Putamen (tissue), 1 donor: ENCODE results near the gene KRTAP10-4.
"Not testable (repeated sequence)": the region's sequence is repeated elsewhere in the genome, so short reads cannot be mapped to it uniquely, and the experiment has no call there.

Source experiments
- DNase-seq: peaks from one replicate; pipeline ENCODE4 v3.0.0-alpha.2; 2016; ENCODE audit warnings: low spot score

KRTAP10-4 gene

DNA sequence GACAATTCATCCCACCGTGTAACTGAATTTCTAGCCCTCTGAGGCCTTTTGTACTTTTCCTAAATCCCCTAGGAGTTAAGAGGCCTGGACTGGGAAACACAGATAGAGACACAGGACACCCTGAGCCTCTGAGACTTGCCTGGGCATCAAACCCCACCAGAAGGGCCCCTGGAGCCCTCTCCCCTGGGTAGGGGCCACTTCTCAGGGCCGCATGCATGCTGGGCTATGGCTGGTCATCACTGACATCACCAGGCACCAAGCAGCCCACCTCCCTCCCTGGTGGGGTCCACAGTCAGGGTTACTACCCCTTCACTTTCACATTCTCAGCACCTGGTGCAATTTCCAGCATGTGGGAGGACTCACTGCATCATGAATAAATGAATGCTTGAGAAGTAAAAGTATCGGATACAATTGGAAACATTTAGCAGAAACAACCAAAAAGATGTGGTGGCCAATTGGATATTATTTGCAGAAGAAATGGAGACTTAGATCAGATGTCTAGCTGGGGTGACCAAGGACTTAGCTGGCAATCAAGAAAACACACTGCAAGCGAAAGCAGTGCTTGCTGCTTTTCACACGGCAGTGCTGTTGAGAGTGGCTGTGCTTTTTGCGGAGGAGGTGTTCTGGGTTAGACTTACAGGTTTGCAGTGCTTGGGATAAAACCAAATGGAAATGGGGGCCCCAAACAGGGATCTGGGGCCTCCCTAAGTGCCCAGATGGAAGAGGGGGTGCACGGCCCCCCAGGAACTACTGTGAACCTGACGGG lies 25.9 kb downstream of the KRTAP10-4 start:
- no peak for DNase-seq

- not testable (repeated sequence) for DNase-seq
These were observed 26.8 kb downstream of the KRTAP10-4 start, which contains the start of gene KRTAP10-7 for GRCh38 chr21:44600118-44600978. KRTAP10-7 (plus strand) TSS chr21:44600597; CDS start chr21:44600622, 25 bp downstream.

- DNase-seq: not testable (repeated sequence)
These were observed 27.6 kb downstream of the KRTAP10-4 start for GRCh38 chr21:44601091-44601490.

- DNase-seq: no peak
These were observed 28.3 kb downstream of the KRTAP10-4 start for GRCh38 chr21:44601596-44602462.

DNA sequence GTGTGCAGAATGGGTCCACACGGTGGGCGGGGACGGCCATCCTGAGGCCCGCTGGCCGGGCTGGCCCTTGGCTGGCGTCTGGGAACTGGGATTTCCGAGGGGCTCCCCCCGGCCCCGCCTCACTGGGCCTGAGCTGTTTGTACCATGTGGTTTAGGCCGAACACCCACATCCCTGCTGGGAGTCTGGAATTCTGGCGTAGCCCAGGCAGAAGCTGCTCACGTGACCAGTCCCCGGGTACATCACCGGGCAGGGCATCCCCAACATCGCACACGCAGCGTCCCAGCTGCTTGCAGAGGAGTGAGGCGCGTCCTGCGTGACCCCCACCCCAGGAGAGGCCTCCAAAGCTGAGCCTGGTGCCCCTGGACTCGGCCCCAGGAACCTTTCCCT lies 28.9 kb downstream of the KRTAP10-4 start:
- no peak for DNase-seq

DNA sequence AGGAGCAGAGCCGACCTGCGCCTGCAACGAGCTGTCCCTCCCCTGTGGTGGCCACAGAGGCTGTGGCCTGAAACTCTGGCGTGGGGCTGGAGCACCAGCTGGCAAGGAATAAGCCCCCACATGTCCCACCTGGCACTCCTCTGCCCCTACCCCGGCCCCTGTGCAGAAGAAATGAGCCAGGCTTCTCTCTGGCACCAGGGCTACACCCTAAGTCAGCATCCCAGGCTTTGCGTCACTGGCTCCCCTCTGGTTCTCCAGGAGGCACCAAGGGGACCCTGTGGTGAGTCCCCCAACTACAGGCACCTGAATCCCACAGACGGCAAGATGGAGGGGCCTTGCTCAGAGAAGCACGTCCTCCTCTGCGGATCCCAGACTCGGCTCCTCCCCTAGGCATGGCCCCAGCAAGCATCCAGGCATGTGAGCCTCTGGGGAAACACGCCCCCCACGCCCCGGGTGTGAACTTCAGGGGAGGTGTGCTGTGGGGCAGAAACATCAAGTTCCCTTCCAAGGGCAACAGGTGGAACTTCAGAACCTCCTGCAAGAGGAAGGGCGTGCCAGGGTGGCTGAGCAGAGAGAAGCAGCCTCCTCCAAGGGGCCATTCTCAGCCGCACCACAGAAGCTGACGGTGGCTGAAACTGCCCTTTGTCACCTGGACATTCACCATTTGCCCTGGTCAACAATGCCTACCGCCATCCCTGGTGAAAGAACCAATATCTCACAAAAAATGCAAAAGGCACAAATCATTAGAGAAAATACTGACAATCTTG lies 29.8 kb downstream of the KRTAP10-4 start:
- no peak for DNase-seq

DNA sequence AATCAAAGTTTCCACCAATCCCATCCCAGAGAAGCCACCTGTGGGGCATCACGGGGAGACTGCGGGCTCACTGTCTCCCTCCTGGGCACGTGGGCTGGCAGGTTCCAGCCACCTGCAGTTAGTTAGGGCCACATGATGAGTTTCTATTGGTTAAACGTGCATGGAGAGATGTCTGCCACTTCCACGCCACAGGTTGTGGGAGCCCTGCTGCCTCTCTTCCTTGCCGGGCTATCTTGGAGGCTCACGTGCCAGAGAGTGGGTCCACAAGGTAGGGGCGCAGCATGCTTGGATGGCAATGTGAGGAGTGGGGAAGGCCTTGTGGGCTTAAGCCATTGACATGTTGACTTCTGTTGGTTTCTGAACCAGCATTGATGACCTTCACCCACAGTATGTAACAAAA lies 30.4 kb downstream of the KRTAP10-4 start:
- no peak for DNase-seq

- DNase-seq: no peak
These were observed 33.0 kb downstream of the KRTAP10-4 start for GRCh38 chr21:44606495-44606894.

DNA sequence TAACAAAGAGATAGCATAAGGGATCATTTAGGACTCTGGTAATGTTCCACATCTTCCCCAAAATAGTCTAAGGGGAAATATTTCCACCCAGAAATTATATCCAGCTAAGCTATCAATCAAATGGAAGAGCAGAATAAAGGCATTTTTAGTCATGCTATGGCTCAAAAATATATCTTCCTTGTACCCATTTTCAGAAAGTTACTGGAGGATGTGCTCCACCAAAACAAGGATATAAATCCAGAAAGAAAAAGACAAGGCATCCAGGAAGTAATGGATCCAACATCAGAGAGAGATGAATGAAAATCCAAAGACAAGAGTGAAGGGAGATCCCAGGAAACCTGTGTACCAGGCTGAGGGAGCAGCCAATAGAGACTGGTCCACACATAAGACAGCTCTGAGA lies 35.7 kb downstream of the KRTAP10-4 start:
- no peak for DNase-seq

DNA sequence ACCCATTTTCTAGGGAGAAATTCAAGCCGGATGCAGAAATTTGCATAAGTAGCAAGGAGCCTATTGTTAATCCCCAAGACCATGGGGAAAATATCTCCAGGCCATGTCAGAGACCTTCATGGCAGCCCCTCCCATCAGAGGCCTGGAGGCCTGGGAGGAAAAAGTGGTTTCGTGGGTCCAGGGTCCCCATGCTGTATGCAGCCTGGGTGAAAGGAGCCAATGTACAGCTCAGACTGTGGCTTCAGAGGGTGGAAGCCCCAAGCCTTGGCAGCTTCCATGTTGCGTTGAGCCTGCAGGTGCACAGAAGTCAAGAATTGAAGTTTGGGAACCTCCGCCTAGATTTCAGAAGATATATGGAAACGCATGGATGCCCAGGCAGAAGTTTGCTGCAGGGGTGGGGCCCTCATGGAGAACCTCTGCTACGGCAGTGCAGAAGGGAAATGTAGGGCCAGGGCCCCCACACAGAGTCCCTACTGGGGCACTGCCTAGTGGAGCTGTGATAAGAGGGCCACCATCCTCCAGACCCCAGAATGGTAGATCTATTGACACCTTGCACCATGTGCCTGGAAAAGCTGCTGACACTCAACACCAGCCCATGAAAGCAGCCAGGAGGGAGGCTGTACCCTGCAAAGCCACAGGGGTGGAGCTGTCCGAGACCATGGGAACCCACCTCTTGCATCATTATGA lies 36.8 kb downstream of the KRTAP10-4 start:
- DNase-seq: not testable (repeated sequence)

DNA sequence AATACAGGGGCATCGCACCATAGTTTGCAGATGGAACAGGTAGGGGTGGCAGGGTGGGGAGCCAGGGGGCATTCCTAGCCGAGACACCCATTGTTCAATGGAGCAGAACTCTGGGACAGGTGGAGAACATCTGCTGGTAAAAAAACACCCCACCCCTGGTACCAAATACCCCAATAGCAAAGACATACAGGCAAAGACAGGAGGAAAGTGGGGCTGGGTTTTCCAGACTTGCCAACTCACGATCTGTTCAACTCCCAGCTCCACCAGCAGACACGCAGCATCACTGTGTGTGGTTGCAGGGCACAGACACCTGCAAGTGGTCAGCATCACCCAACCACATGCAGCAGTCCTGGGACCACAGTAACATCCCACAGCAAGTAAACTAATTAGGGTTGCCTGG lies 38.0 kb downstream of the KRTAP10-4 start:
- DNase-seq: no peak

DNA sequence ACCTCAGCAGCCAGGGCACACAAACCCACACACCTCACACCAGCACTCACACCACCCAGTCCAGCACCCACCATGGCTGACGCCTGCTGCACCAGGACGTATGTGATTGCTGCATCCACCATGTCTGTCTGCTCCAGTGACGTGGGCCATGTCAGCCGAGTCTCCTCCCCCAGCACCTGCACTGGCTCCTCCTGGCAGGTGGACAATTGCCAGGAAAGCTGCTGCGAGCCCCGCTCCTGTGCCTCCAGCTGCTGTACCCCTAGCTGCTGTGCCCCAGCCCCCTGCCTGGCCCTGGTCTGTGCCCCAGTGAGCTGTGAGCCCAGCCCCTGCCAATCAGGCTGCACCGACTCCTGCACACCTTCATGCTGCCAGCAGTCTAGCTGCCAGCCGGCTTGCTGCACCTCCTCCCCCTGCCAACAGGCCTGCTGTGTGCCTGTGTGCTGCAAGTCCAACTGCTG lies 38.5 kb downstream of the KRTAP10-4 start, which contains the start of gene KRTAP10-8:
Gene KRTAP10-8, plus strand, starts transcription at position 51 of the 458 bp plus-strand sequence. Its CDS starts 22 bp downstream, at position 73.
- no peak for DNase-seq

GRCh38 chr21:44612669-44613229 lies 39.2 kb downstream of the KRTAP10-4 start:
- no peak for DNase-seq

DNA sequence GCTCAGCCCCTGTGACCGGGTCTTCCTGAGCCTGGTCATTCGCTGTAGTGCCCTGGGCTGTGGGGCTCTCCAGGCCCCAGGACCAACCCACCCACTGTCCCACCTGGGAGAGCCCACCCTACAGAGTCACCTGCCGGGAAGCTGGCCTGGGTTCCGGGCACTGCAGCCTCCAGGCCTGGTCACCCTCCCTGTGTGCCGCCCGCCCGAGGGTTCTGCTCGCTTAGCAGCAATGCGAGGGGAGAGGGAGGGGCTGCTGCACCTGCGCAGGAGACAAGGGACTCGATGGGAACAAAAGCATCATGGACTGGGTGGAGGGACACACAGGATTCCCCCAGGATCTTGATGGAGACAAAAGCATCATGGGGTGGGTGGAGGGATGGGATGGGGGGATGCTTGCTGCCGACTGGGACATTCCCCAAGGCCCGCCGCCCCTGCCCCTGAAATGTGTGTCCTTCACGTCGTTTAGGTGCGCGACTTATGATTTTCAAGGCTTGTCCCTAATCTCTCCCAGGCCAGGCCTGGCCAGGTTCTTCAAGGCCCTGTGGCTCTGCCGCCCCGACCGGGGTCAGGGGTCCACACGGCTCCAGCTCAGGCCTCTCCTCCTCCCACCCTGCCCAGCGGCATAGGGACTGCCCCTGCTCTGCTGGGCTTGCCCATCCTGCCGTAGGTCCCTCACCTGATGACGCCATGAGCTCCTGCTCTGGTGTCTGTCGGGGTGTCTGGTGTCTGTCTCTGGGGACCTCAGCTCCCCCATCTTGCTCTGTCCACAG lies 40.0 kb downstream of the KRTAP10-4 start:
- DNase-seq: no peak

- no peak for DNase-seq
These were observed 40.7 kb downstream of the KRTAP10-4 start for GRCh38 chr21:44614161-44614631.

DNA sequence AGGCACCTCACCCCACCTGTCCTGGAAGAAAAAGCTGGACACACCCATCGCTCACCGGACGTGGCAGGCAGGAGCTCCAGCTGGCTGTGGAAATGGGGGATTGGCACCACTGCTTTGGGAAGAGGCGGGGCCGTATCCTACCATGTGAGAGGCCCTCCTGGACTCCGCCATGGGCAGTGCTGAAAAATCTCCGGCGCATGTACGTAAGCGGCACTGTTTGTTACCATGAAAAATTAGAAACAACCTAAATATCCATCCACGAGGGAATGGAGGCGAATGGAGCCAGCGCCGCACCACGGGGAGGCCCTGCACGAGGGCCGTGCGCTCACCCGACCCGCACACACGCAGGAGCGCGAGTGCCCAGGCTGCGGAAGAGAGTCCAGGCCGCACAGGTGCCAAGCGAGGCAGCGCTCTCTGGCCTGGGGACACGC lies 41.4 kb downstream of the KRTAP10-4 start:
- no peak for DNase-seq

DNA sequence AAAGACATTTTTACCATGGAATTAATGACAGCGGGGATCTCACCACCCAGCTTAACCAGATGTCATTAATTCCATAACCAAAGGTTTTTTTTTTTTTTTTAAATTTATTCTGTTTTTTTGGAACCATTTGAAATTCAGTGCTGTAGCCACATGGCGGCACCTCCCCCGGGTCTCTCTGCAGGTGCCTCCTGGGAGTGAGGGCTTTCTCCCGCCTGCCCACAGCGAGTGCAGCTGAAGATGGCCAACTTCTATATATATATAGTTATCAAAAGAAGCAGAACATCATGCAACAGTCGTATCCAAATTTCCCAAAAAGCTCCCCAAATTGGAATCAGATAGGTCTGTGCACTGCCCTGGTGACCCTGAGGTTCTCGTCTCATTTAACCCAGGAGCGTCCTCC lies 41.9 kb downstream of the KRTAP10-4 start:
- DNase-seq: no peak

GRCh38 chr21:44615911-44616590 lies 42.5 kb downstream of the KRTAP10-4 start:
- no peak for DNase-seq

DNA sequence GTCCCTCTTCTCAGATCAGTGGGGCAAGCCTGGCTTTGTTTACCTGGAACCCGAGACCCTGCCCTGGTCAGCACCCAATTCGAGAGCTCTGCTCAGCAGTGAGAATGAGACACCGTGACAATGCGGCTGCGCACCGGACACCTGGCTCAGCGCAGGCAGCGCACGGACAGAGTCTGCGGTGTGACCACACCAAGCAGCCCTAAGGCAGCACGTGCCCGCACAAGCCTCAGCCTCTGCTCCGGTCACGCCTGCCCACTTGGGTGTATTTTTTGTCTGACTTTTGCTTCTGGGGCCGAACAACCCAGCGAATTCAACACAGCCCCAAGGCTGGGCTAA lies 43.0 kb downstream of the KRTAP10-4 start:
- no peak for DNase-seq
